H9 (cell line): Measurements from ENCODE around the gene FKTN. TPM values are rescaled to one million over a fixed set of nuclear protein-coding genes. Genes with fewer than 3 reads are reported as not detected.

ENCODE experiments used
- DNase-seq: peaks from one replicate; pipeline ENCODE4 v3.0.0-alpha.2; 2017
- H2AFZ ChIP-seq: one replicate; pipeline ENCODE4 v1.6.1; 2013; ENCODE audit warnings: mild to moderate bottlenecking, low read length, control low read depth, moderate library complexity
- H2AK5ac ChIP-seq: 2 replicates; pipeline ENCODE4 v1.6.1; 2013; ENCODE audit warnings: low read length, control low read depth, mixed read lengths; ENCODE audit not compliant: insufficient read length
- H2BK120ac ChIP-seq: one replicate; pipeline ENCODE4 v1.6.1; 2013; ENCODE audit warnings: low read depth, mild to moderate bottlenecking, low read length, control low read depth, inconsistent platforms; ENCODE audit not compliant: poor library complexity, severe bottlenecking
- H2BK12ac ChIP-seq: 2 replicates; pipeline ENCODE4 v1.6.1; 2013; ENCODE audit warnings: low read length, control low read depth, mixed read lengths, low read depth; ENCODE audit not compliant: insufficient read length
- H2BK15ac ChIP-seq: 2 replicates; pipeline ENCODE4 v1.6.1; 2013; ENCODE audit warnings: low read depth, low read length, control low read depth
- H2BK20ac ChIP-seq: one replicate; pipeline ENCODE4 v1.6.1; 2013; ENCODE audit warnings: low read depth, mild to moderate bottlenecking, low read length, control low read depth, inconsistent platforms; ENCODE audit not compliant: poor library complexity, severe bottlenecking
- H2BK5ac ChIP-seq: 2 replicates; pipeline ENCODE4 v1.6.1; 2013; ENCODE audit warnings: low read length, control low read depth, mixed read lengths; ENCODE audit not compliant: insufficient read length
- H3K14ac ChIP-seq: 2 replicates; pipeline ENCODE4 v1.6.1; 2013; ENCODE audit warnings: low read length, control low read depth; ENCODE audit not compliant: insufficient read depth
- H3K18ac ChIP-seq: 2 replicates; pipeline ENCODE4 v1.6.1; 2013; ENCODE audit warnings: low read depth, mild to moderate bottlenecking, mixed read lengths, low read length, control low read depth; ENCODE audit not compliant: insufficient read length
- H3K23ac ChIP-seq: 2 replicates; pipeline ENCODE4 v1.6.1; 2013; ENCODE audit warnings: low read length, control low read depth, mixed read lengths, low read depth; ENCODE audit not compliant: insufficient read length
- H3K23me2 ChIP-seq: 2 replicates; pipeline ENCODE4 v1.6.1; 2013; ENCODE audit warnings: low read depth, mild to moderate bottlenecking, mixed read lengths, low read length, control low read depth; ENCODE audit not compliant: insufficient read length, poor library complexity, severe bottlenecking
- H3K27ac ChIP-seq: 2 replicates; pipeline ENCODE4 v1.5.1; 2013; ENCODE audit warnings: low read length, control low read depth, mixed read lengths, low read depth; ENCODE audit not compliant: insufficient read length
- H3K27me3 ChIP-seq: 2 replicates; pipeline ENCODE4 v1.6.1; 2013; ENCODE audit warnings: low read length, control low read depth, inconsistent platforms; ENCODE audit not compliant: insufficient read depth
- H3K4ac ChIP-seq: 2 replicates; pipeline ENCODE4 v1.6.1; 2013; ENCODE audit warnings: low read depth, mild to moderate bottlenecking, control low read depth, inconsistent platforms, low read length, moderate library complexity
- H3K4me1 ChIP-seq: 2 replicates; pipeline ENCODE4 v1.6.1; 2013; ENCODE audit warnings: low read length, control low read depth, inconsistent platforms; ENCODE audit not compliant: insufficient read depth
- H3K4me2 ChIP-seq: 2 replicates; pipeline ENCODE4 v1.6.1; 2013; ENCODE audit warnings: low read length, control low read depth, mixed read lengths; ENCODE audit not compliant: insufficient read length, insufficient read depth
- H3K56ac ChIP-seq: 2 replicates; pipeline ENCODE4 v1.6.1; 2013; ENCODE audit warnings: low read depth, mild to moderate bottlenecking, mixed read lengths, low read length, control low read depth; ENCODE audit not compliant: insufficient read length
- H3K79me1 ChIP-seq: 2 replicates; pipeline ENCODE4 v1.6.1; 2013; ENCODE audit warnings: low read depth, mild to moderate bottlenecking, moderate library complexity, low read length, control low read depth, inconsistent platforms; ENCODE audit not compliant: insufficient read depth, poor library complexity, severe bottlenecking
- H3K79me2 ChIP-seq: 2 replicates; pipeline ENCODE4 v1.6.1; 2013; ENCODE audit warnings: low read length, control low read depth, inconsistent platforms; ENCODE audit not compliant: insufficient read depth
- H3K9ac ChIP-seq: 2 replicates; pipeline ENCODE4 v1.6.1; 2013; ENCODE audit warnings: low read length, control low read depth, mixed read lengths; ENCODE audit not compliant: insufficient read length; ENCODE audit errors: extremely low read depth
- H3K9me3 ChIP-seq: one replicate; pipeline ENCODE4 v1.6.1; 2013; ENCODE audit warnings: low read depth, low read length, inconsistent platforms; ENCODE audit not compliant: control insufficient read depth
- H3T11ph ChIP-seq: one replicate; pipeline ENCODE4 v1.6.1; 2013; ENCODE audit warnings: mild to moderate bottlenecking, low read length, control low read depth, inconsistent platforms
- H4K20me1 ChIP-seq: one replicate; pipeline ENCODE4 v1.6.1; 2013; ENCODE audit not compliant: control insufficient read depth, insufficient read length, insufficient read depth
- H4K5ac ChIP-seq: 2 replicates; pipeline ENCODE4 v1.6.1; 2013; ENCODE audit warnings: low read depth, mild to moderate bottlenecking, mixed read lengths, low read length, control low read depth; ENCODE audit not compliant: insufficient read length
- H4K8ac ChIP-seq: replicated peaks from 2 replicates; pipeline ENCODE4 v1.6.1; 2013; ENCODE audit warnings: low read length, control low read depth, mixed read lengths, low read depth; ENCODE audit not compliant: insufficient read length
- H4K91ac ChIP-seq: 2 replicates; pipeline ENCODE4 v1.6.1; 2013; ENCODE audit warnings: low read depth, mild to moderate bottlenecking, moderate library complexity, mixed read lengths, low read length, control low read depth; ENCODE audit not compliant: insufficient read length
- H3K27ac Mint-ChIP-seq, 3 experiments: 2 replicates in 2 of 3; 3 replicates in 1 of 3; pipeline ENCODE4 v1.8.0; 2020 to 2021; ENCODE audit warnings: mixed read lengths in 3 of 3, mild to moderate bottlenecking in 1 of 3, moderate library complexity in 1 of 3
- H3K27me3 Mint-ChIP-seq: 2 replicates; pipeline ENCODE4 v1.8.0; 2021; ENCODE audit warnings: low read depth, mild to moderate bottlenecking, moderate library complexity, mixed read lengths
- H3K36me3 Mint-ChIP-seq, 3 experiments: 2 replicates in 2 of 3; 3 replicates in 1 of 3; pipeline ENCODE4 v1.8.0; 2020 to 2021; ENCODE audit warnings: low read depth in 3 of 3, mixed read lengths in 3 of 3; ENCODE audit not compliant: insufficient read depth in 1 of 3
- H3K4me1 Mint-ChIP-seq, 2 experiments: 2 replicates each; pipeline ENCODE4 v1.8.0; 2020; ENCODE audit warnings: mixed read lengths in 2 of 2
- H3K4me3 Mint-ChIP-seq, 2 experiments: 2 replicates in 1 of 2; 3 replicates in 1 of 2; pipeline ENCODE4 v1.8.0; 2020 to 2021; ENCODE audit warnings: mild to moderate bottlenecking in 2 of 2, mixed read lengths in 2 of 2, moderate library complexity in 1 of 2
- H3K9me3 Mint-ChIP-seq, 2 experiments: 2 replicates in 1 of 2; 3 replicates in 1 of 2; pipeline ENCODE4 v1.8.0; 2020; ENCODE audit warnings: mild to moderate bottlenecking in 2 of 2, mixed read lengths in 2 of 2, moderate library complexity in 1 of 2
- CTCF ChIP-seq: fragments of 200-600 bp; sonication (generic); conservative IDR thresholded peaks from 3 replicates; pipeline ENCODE4 v1.8.0; 2021; ENCODE audit warnings: antibody characterized with exemption, mild to moderate bottlenecking
- WGBS: extraction: QIAGEN DNeasy Blood & Tissue Kit; methylation state at CpG from one replicate; pipeline ENCODE4 v1.1.7; 2013; ENCODE audit warnings: missing lambda C conversion rate, low lambda C conversion rate, mixed read lengths; ENCODE audit not compliant: insufficient read length; ENCODE audit errors: extremely low coverage; 5-methylcytosine and 5-hydroxymethylcytosine counted together
- total RNA-seq: library from RNA; stranded (reverse); gene quantifications from 2 replicates; pipeline ENCODE4 v1.2.1, GENCODE V29; 2021

FKTN gene
- total RNA-seq, 1 experiment from 2014 or later: 14.3 TPM

GRCh38 chr9:105679257-105680022, 121.5 kb downstream of the FKTN start:
- no peak overlapping the region for H2AFZ ChIP-seq
- no peaks in the 10 kb centered on the region for H4K20me1 ChIP-seq
- H2BK5ac ChIP-seq: no peak overlapping the region
- no peak overlapping the region for H2BK15ac ChIP-seq
- no peaks in the 10 kb centered on the region for H3K36me3 Mint-ChIP-seq
- H4K91ac ChIP-seq: no peak overlapping the region
- no peak overlapping the region for H3K4ac ChIP-seq
- TF ChIP-seq CTCF: no peak
- H3K4me3 Mint-ChIP-seq: no peak overlapping the region
- no peak overlapping the region for H3K27ac Mint-ChIP-seq
- H2BK20ac ChIP-seq: no peak overlapping the region
- H3K9me3 ChIP-seq: no peaks in the 10 kb centered on the region
- no peak overlapping the region for H3K56ac ChIP-seq
- no peaks in the 10 kb centered on the region for H3K27me3 ChIP-seq
- H3K18ac ChIP-seq: no peak overlapping the region
- no peak overlapping the region for H4K5ac ChIP-seq
- H3T11ph ChIP-seq: no peak overlapping the region
- H3K4me2 ChIP-seq: no peak overlapping the region
- H3K9me3 Mint-ChIP-seq: no peaks in the 10 kb centered on the region
- no peaks in the 10 kb centered on the region for H3K79me2 ChIP-seq
- H3K9ac ChIP-seq: no peak overlapping the region
- no CpG with 5 or more reads among the region's 8 CpGs for WGBS
- peaks cover 25 to 50% of the 10 kb centered on the region in 2 experiments for H3K4me1 Mint-ChIP-seq
- DNase-seq: no peak
- H3K4me1 ChIP-seq: no peaks in the 10 kb centered on the region
- H3K79me1 ChIP-seq: no peaks in the 10 kb centered on the region
- H3K27me3 Mint-ChIP-seq: no peaks in the 10 kb centered on the region
- H3K23me2 ChIP-seq: no peaks in the 10 kb centered on the region
- H2AK5ac ChIP-seq: no peak overlapping the region
- H3K27ac ChIP-seq: no peak overlapping the region
- no peak overlapping the region for H2BK120ac ChIP-seq
- no peak overlapping the region for H2BK12ac ChIP-seq
- H3K23ac ChIP-seq: no peak overlapping the region
- no peak overlapping the region for H4K8ac ChIP-seq
- no peak overlapping the region for H3K14ac ChIP-seq
